Caki2 (cell line): ENCODE results near the gene ATXN1. TPM values are rescaled to one million over a fixed set of nuclear protein-coding genes. Genes with fewer than 3 reads are reported as not detected.
A peak's percentile ranks its signal among the peaks of the same experiment; 100 is the strongest.

ENCODE experiments used
- DNase-seq: peaks from one replicate; pipeline ENCODE4 v3.0.0-alpha.2; 2015; ENCODE audit warnings: low read depth
- in situ Hi-C: cut with HindIII; loops from 2 replicates; pipeline ENCODE4 v1.10.0; 2016; ENCODE audit warnings: low sequenced_read_pairs, low pct_unique_long_range_greater_than_20kb, mixed read lengths
- total RNA-seq: library from RNA; depleted of rRNA; stranded (reverse); fragments of >200 nt; shearing (Covaris generic); gene quantifications from 2 replicates; pipeline ENCODE4 v1.2.3, GENCODE V29; 2014; ENCODE audit warnings: low replicate concordance

Gene ATXN1
- total RNA-seq, 1 experiment from 2014 or later = 23.8 TPM

DNA sequence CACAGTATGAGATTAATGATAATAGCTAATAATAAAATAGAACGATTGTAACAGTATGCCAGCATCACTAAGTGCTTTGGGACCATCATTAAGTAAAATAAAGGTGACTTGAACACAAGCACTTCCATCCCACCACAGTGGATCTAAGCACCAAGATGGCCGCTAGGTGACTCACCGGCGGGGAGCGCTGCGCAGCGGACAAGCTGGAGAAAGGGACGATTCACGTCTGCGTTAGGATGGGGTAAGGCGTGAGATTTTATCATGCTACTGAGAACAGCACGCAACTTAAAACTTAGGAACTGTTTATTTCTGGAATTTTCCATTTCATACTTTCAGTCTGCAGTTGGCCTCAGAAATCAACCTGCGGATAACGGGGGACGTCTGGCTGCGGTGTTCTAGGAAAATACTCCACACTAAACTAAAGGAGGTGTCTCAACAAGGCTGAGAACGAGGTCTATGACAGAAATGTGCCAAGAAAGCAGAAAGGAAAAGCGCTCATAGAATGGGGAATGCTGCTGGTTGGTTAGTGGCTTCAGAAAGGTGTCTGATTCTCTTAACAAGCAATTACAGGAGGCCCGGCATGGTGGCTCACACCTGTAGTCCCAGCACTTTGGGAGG lies 408.3 kb downstream of the ATXN1 start:
- DNase-seq = no peak
- in situ Hi-C loops = no loop called here

- no peak for DNase-seq
- in situ Hi-C loops = no loop called here
Measured at GRCh38 chr6:16352258-16352635, 409.0 kb downstream of the ATXN1 start.

GRCh38 chr6:16349544-16349943 lies 411.7 kb downstream of the ATXN1 start:
- in situ Hi-C loops = no loop called here
- no peak for DNase-seq

GRCh38 chr6:16346831-16347230 lies 414.4 kb downstream of the ATXN1 start:
- no peak for DNase-seq
- in situ Hi-C loops = no loop called here

DNA sequence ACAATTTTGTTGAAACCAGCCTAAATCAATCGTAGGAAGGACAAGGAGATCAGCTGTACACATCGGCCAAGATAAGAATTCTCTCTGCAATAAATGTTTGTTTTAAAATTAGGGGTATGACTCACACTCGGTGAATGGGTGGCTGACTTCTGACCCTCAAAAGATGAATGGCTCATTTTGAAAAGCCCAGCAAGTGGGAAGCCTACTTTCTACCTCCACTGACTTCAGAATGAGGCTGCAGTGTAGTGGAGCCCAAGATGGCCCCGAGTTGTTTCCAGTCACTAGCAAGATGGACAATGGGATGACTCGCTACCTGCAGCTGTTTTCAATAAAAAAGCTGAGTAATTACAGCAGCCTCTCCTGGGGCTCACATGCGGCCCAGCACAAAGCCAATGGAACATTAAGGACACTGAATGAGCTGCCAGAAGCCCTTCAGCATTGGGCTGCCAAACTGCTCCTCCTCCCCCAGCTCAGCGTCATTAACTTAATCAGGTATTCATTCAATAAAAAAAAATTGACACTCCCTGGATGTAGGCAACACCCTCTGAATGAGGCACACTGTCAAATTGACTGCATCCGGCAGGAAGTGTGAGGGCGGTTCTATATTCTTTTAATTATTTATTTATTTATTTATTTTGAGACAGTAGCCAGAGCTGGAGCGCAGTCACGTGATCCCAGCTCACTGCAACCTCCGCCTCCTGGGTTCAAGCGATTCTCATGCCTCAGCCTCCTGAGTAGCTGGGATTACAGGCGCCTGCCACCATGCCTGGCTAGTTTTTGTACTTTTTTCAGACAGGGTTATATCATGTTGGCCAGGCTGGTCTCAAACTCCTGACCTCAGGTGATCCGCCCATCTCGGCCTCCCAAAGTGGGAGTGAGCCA lies 415.6 kb downstream of the ATXN1 start:
- in situ Hi-C loops = no loop called here
- DNase-seq = peak; percentile 73

DNA sequence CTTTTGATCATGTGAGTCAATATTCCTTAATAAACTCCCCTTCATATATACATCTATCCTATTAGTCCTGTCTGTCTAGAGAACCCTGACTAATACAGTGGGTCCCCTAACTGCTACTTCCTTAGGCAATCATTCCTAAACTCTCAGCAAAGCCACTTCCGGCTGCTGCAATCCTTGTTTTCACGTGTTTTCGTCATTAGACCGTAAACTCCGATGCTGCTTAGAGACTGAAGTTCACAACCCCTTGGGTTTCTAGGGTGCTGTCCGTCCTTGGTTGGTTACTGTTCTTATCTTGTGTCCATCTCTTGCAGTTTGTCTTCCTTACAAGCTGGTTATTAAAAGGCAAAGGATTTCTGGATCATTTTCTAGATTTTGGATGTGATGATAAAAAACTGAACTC lies 416.5 kb downstream of the ATXN1 start:
- in situ Hi-C loops = no loop called here
- no peak for DNase-seq

- in situ Hi-C loops = no loop called here
- no peak for DNase-seq
Measured at GRCh38 chr6:16343593-16343992, 417.7 kb downstream of the ATXN1 start.

- in situ Hi-C loops = no loop called here
- no peak for DNase-seq
Measured at GRCh38 chr6:16339265-16339587, 422.0 kb downstream of the ATXN1 start.

DNA sequence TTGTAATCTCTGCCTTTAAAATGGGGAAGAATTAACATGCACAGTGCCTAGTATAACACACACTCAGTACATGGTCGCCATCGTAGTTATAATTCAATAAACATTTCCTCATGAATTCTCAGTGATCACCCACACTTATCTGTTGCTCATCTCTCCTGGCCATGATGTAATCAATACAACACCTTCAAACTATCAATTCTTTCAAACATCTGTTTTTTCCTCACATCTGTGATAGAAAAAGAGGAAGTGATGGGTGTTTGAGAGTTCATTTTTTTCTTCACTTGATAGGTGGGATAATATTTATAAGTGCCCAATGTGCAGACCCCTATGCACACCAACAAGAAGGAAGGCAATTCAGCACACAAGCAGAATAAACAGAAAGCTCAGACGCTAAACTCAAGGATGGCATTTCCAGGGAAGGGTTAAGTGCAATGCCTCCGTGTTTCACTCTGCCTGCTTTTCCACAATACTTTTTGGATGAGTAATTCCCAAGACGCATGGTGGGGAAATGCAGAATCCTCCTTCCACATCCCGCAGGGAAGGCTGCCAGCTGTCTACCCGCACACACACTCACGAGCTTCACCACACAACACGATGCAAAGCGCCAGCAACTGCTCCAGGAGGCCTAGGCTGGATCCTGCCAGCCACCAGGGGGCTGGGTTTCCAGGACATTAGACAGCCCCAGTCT lies 422.5 kb downstream of the ATXN1 start:
- DNase-seq = peak; percentile 70
- in situ Hi-C loops = no loop called here

DNA sequence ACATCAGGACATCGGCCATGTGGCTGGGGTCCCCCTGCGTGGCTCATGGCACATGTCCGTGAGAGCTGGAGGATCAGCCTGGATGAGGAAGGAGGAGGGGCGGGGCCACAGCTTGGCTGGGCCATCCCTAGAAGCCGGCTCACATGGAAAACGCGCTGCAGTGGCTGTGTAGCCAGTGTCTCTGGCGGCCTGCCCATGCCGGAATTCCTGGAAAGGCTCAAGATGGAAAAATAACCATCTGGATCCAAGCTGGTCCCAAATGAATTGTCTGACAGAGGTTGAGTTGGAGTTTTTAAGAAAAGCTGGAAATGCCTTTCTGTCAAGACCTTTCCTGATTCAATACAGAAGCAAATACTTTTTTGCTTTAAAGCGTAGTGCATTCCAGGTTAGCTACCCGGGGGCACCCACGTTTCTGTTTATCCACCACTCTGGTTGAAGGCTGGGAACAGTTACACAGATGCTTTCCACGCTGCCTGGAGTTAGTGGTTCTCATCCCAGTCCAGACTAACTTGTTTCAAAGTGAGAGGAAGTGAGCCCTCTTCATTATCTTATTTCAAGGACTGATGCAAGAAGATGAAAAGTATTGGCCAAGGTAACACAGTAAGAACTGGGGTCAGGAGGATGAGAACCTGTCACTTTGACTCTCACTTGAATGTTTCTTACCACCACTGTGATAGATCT lies 423.8 kb downstream of the ATXN1 start:
- DNase-seq = no peak
- in situ Hi-C loops = no loop called here

DNA sequence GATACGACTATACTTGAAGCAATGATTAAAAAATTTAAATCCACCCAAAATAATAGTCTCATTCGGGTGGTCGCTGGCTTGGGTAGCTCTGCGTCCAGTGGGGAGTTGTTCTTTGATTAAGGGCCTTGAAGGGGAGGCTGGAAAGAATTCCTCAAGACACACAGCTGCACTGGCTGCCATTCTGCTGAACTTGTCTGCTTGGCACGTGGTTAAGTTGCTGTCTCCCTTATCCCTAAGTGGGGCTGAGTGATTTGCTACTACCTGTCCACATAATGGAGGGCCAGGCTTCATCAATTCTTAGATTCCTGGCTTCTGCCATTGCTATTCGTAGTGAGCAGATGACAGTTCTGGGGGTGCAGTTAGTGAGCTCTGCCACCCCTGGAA lies 424.4 kb downstream of the ATXN1 start:
- DNase-seq = no peak
- in situ Hi-C loops = no loop called here

DNA sequence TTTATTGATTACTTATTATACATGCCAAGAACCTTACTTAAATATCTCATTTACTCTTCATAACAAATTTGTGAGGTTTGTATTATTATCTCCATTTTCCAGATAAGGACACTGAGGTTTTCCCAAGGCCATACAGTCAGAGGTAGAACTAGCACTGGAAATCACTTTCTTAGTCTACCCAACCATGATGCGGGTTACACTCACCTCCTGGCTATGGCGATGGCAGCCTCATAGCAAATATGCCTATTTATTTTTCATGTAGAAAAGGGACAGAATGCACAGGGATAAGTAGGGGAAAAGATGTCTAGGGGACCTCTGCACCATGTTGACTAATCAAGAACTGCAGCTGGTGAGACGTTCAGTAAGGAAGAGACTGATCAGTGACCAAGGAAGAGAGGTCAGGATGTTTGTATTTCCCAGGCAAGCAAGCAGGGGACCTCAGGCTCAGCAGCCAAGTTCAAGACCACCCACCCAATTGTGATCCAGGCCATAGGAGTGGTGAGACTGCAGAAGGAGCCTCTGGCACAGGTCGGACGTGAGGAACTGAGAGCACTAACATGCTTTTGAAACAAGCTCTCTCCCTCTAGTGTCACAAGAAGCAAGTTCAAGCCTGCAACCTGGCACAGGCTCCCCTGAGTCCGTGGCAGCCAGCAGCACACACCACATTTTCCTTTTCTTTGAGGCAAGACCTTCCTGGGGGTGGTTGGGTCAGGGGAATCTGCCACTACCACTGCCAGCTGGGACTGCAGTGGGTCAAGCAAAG lies 425.0 kb downstream of the ATXN1 start:
- no peak for DNase-seq
- in situ Hi-C loops = no loop called here

GRCh38 chr6:16335176-16335575 lies 426.1 kb downstream of the ATXN1 start:
- in situ Hi-C loops = no loop called here
- no peak for DNase-seq

DNA sequence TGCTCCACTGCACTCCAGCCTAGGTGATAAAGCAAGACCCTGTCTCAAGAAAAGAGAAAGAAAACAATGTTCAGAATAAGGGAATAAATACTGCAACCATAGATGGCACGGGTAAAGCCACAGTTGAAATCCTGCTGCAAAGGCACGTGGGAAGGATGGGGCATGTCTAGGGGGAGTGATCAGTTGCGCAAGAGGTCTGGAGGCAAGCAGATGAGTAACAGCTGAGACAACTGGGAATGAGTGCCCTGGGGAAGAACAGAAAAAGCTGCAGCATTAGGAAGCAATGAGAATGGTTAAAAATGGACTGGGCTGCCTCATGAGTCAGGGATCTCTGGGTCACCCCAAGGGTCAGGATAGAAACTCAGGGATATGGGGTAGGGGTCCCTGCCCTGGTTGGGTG lies 426.6 kb downstream of the ATXN1 start:
- in situ Hi-C loops = no loop called here
- peak; percentile 40 for DNase-seq

- DNase-seq = peak; percentile 58
- in situ Hi-C loops = no loop called here
Measured at GRCh38 chr6:16333580-16333979, 427.7 kb downstream of the ATXN1 start.

DNA sequence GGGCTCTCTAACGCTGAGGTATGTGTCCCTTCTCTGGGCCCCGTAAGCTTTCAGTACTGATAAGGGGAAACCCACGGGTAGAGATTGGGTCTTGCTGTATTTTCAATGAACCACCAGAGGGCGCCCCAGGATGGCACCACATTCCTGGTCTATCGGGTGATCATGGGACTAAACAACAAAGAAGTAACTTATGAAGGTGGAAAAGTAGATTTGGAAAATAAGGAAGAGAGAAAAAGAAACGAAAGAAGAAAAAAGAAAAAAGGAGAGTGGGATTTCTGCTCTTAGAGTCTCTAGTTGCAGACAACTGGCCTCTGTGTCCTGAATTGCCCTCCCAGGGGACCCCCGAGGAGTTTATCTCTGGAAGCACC lies 429.1 kb downstream of the ATXN1 start:
- peak; percentile 70 for DNase-seq
- in situ Hi-C loops = no loop called here

DNA sequence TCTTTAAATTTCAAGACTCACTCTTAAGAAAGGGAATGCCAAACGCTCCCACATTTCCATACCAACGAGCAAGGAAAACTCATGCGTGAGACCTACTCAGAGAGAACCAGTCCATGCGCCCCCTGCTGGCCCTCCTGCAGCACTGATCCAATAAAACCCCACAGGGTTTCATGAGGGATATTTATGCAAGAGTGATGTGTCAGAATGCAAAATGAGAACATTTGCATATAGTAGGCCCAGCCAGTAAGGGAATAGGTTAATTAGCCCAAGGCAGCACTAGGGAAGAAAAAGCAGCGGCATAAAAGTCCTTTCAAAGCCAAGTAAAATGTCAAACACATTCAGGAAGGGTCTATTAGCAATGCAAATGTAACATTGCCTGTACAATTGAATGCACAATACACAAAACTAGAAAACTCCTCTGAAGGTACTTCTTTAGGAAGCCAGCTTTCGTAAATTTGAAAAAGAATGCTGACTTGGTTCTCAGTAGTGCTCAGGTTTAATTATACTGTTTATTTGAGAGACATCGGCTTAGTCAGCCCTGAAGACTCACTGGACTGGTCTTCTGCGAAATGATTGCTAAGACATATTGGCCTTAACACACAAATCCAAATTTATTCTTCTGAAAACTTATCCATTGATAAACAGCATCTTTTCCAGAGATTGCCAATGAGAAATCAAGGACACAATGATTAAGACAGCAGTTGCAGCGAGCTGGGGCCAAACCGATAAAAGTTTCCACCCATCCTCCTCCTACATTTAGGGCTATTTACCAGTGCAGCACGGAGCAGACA lies 429.7 kb downstream of the ATXN1 start:
- peak; percentile 71 for DNase-seq
- in situ Hi-C loops = no loop called here

DNA sequence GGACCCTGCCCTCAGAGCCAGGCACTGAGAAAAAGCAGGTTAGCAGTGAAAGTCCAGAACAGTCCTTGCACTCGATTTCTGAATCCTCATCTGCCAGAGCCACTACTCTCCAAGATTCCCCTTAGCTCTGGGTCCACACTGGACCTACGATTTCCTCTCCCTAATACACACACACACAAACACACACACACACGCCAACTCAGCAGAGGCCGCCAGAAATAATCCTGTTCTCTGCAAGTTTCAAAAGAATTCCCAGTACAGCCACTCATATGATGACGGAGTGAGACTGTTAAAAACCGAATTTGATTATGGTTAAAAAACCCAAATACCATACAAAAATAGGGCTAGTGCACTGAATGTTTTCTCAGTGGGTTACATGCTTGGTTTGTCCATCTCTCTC lies 432.0 kb downstream of the ATXN1 start:
- in situ Hi-C loops = no loop called here
- DNase-seq = no peak
